ENCODE measurements around the gene PCDH9. TPM values are rescaled to one million over a fixed set of nuclear protein-coding genes. Genes with fewer than 3 reads are reported as not detected.

The PCDH9 gene
- total and polyA plus RNA-seq, 2 of the 13 experiments (the other 11 are each of a cell fraction or from before 2014, with no cell fraction given), result 0.09 TPM; not detected in 1

- TF ChIP-seq ZNF614 (CRISPR knock-in tag; IDR thresholded peaks at IDR 0.05; ENCODE audit: borderline replicate concordance) (no peak), ZNF510 (CRISPR knock-in tag; IDR thresholded peaks at IDR 0.05; ENCODE audit: low read depth) (no peak)
Observed at GRCh38 chr13:66301482-66301881, 928.7 kb downstream of the PCDH9 start (continued).

- no peaks in the 10 kb centered on the region for H3K79me2 ChIP-seq (ENCODE audit: insufficient read depth, low read length)
- DNase-seq (ENCODE audit: low spot score) (no peak), FAIRE-seq (no peak), ATAC-seq (no peak)
- H3K27ac ChIP-seq (ENCODE audit: extremely low read length, insufficient read depth, low read length), result no peak overlapping the region
- no peaks in the 10 kb centered on the region for H4K20me1 ChIP-seq (ENCODE audit: insufficient read depth, low read length)
- no peak overlapping the region for H2AFZ ChIP-seq (ENCODE audit: low read length)
- H3K36me3 ChIP-seq (replicated peaks in 1 of 2; ENCODE audit: control insufficient read depth in 1 of 2, insufficient read depth in 2 of 2, low read length in 2 of 2), result no peaks in the 10 kb centered on the region
- 0% methylated on average over 1 of the region's 1 CpG for WGBS (ENCODE audit: low lambda C conversion rate)
- H3K9ac ChIP-seq (ENCODE audit: insufficient read depth, low read depth, low read length), result no peak overlapping the region
- intact Hi-C loops (cut with micrococcal nuclease; ENCODE audit: unreplicated experiment), result no loop called here
- in situ Hi-C loops (cut with HindIII; ENCODE audit: extremely low pct_ligation_motif_present, low pct_unique_long_range_greater_than_20kb), result no loop called here
- H3K4me1 ChIP-seq (ENCODE audit: insufficient read depth, low read length), result no peaks in the 10 kb centered on the region
- no peak for TF ChIP-seq KLF15 (CRISPR knock-in tag; IDR thresholded peaks at IDR 0.05; ENCODE audit: borderline replicate concordance)
- no peak for TF ChIP-seq ZMYM3 (CRISPR knock-in tag; IDR thresholded peaks at IDR 0.05)
- no peak for TF ChIP-seq KMT2A (CRISPR knock-in tag; IDR thresholded peaks at IDR 0.05)
- TF ChIP-seq RXRB (CRISPR knock-in tag; IDR thresholded peaks at IDR 0.05; ENCODE audit: borderline replicate concordance), result no peak
- TF ChIP-seq MXI1 (IDR thresholded peaks at IDR 0.05; ENCODE audit: borderline replicate concordance, low read depth, low read length), result no peak
- TF ChIP-seq MLLT10 (CRISPR knock-in tag; IDR thresholded peaks at IDR 0.05), result no peak
- no peak for TF ChIP-seq HMG20A (CRISPR knock-in tag; IDR thresholded peaks at IDR 0.05; ENCODE audit: borderline replicate concordance)
- TF ChIP-seq CSRNP1 (CRISPR knock-in tag; IDR thresholded peaks at IDR 0.05), result no peak
- TF ChIP-seq GMEB1 (CRISPR knock-in tag; IDR thresholded peaks at IDR 0.05; ENCODE audit: borderline replicate concordance), result no peak
- no peak for TF ChIP-seq NFATC3 (CRISPR knock-in tag; IDR thresholded peaks at IDR 0.05)
- TF ChIP-seq NONO (IDR thresholded peaks at IDR 0.05), result no peak
- no peak for TF ChIP-seq NONO (CRISPR knock-in tag; conservative IDR thresholded peaks at IDR 0.05)
- TF ChIP-seq ZNF276 (CRISPR knock-in tag; IDR thresholded peaks at IDR 0.05; ENCODE audit: low read depth), result no peak
- TF ChIP-seq MZF1 (CRISPR knock-in tag; IDR thresholded peaks at IDR 0.05; ENCODE audit: borderline replicate concordance), result no peak
- H3K4me3 ChIP-seq (replicated peaks in 1 of 3; ENCODE audit: insufficient read depth in 1 of 3, low read depth in 2 of 3, low read length in 3 of 3), result no peak overlapping the region
- BruUV-seq (replicated peaks), result no TSS peak
- ChIA-PET CTCF (ENCODE audit: low intra/inter-chr PET ratio, low total read pairs) (no interaction called here), POLR2A (no interaction called here)
- H3K9me3 ChIP-seq (ENCODE audit: low read length), result peaks cover 25% of the 10 kb centered on the region
- H3K27me3 ChIP-seq (ENCODE audit: control insufficient read depth in 1 of 2, insufficient read depth in 2 of 2, low read length in 2 of 2), result no peaks in the 10 kb centered on the region
- no peak overlapping the region for H3K4me2 ChIP-seq (ENCODE audit: low read depth, low read length)
Observed at GRCh38 chr13:66301006-66301405, 929.1 kb downstream of the PCDH9 start.
